HCT116 (cell line): ENCODE data around the gene FIZ1. TPM values are rescaled to one million over a fixed set of nuclear protein-coding genes. Genes with fewer than 3 reads are reported as not detected.

Source experiments
- ATAC-seq: fragments of 200-7000 bp; cut with Tn5 transposase; 2 replicates; pipeline ENCODE4 v1.9.1; 2020; ENCODE audit warnings: mild to moderate bottlenecking, moderate library complexity
- BruUV-seq: library from RNA; stranded (reverse); fragments of 400-500 nt; replicated peaks from 2 replicates; lab custom pipeline; 2021; lab: Mats Ljungman, UMichigan
- CTCF ChIA-PET: fragments of 300-600 bp; sonication (Branson Sonifier 250); formaldehyde crosslinking; loops from one replicate; lab custom pipeline; 2021; ENCODE audit warnings: antibody characterized with exemption; lab: Charles Lee
- POLR2A ChIA-PET: fragments of 300-600, 350-600 bp; sonication (Branson Sonifier 250); formaldehyde crosslinking; loops from one replicate; lab custom pipeline; 2021; ENCODE audit warnings: antibody characterized with exemption; lab: Charles Lee
- RAD21 ChIA-PET, 2 experiments: fragments of 300-600 bp; sonication (Branson Sonifier 250); formaldehyde crosslinking; loops; one replicate each; lab custom pipeline; 2023; ENCODE audit warnings: low total read pairs in 2 of 2; ENCODE audit not compliant: uncharacterized antibody in 2 of 2, unreplicated experiment in 2 of 2, low non-redundant PET in 1 of 2; lab: Charles Lee
- DNase-seq: peaks from one replicate; pipeline ENCODE4 v3.0.0-alpha.2; 2010; ENCODE audit warnings: low read depth, low spot score
- H2AFZ ChIP-seq: fragments of 200-600 bp; shearing (Covaris generic), sonication (generic); 2 replicates; pipeline ENCODE4 v1.6.1; 2017; ENCODE audit warnings: low read depth, mixed run types, mixed read lengths, antibody characterized with exemption, low read length; ENCODE audit not compliant: poor library complexity, severe bottlenecking
- H3K27ac ChIP-seq: 2 replicates; pipeline ENCODE4 v1.5.1; 2012; ENCODE audit warnings: low read depth, low read length
- H3K27me3 ChIP-seq: fragments of 200-600 bp; sonication (generic); 2 replicates; pipeline ENCODE4 v1.6.1; 2016; ENCODE audit warnings: mixed run types, low read length, mixed read lengths; ENCODE audit not compliant: insufficient read depth
- H3K36me3 ChIP-seq, 2 experiments: fragments of 200-500 bp in 1 of 2; fragments of 200-600 bp in 1 of 2; sonication (Bioruptor generic) in 1 of 2; sonication (generic) in 1 of 2; 2 replicates each; pipeline versions ENCODE4 v1.5.1 to v1.6.1; 2014 to 2016; ENCODE audit warnings: low read length in 2 of 2, inconsistent platforms in 1 of 2, mixed read lengths in 1 of 2, mixed run types in 1 of 2; ENCODE audit not compliant: insufficient read depth in 2 of 2, control insufficient read depth in 1 of 2
- H3K4me1 ChIP-seq, 2 experiments: fragments of 200-600 bp in 1 of 2; sonication (generic) in 1 of 2; 2 replicates each; pipeline versions ENCODE4 v1.5.1 to v1.6.1; 2012 to 2017; ENCODE audit warnings: low read length in 2 of 2, inconsistent platforms in 1 of 2, mild to moderate bottlenecking in 1 of 2, mixed read lengths in 1 of 2, mixed run types in 1 of 2, moderate library complexity in 1 of 2; ENCODE audit not compliant: insufficient read depth in 2 of 2, control insufficient read depth in 1 of 2
- H3K4me2 ChIP-seq: fragments of 200-600 bp; sonication (generic); 2 replicates; pipeline ENCODE4 v1.6.1; 2017; ENCODE audit warnings: mixed run types, low read length, mixed read lengths
- H3K4me3 ChIP-seq, 2 experiments: fragments of 200-600 bp in 1 of 2; sonication (generic) in 1 of 2; replicated peaks in 1 of 2; 2 replicates each; pipeline ENCODE4 v1.5.1; 2011 to 2016; ENCODE audit warnings: low read length in 2 of 2, control low read depth in 1 of 2, low read depth in 1 of 2, mild to moderate bottlenecking in 1 of 2, mixed read lengths in 1 of 2, mixed run types in 1 of 2
- H3K79me2 ChIP-seq: fragments of 200-600 bp; sonication (generic); 2 replicates; pipeline ENCODE4 v1.6.1; 2017; ENCODE audit warnings: mild to moderate bottlenecking, mixed run types, low read length, moderate library complexity, mixed read lengths; ENCODE audit not compliant: insufficient read depth
- H3K9ac ChIP-seq: fragments of 200-600 bp; sonication (generic); 2 replicates; pipeline ENCODE4 v1.6.1; 2016; ENCODE audit warnings: low read length, mixed read lengths
- H3K9me2 ChIP-seq: fragments of 200-600 bp; sonication (generic), shearing (Covaris generic); 2 replicates; pipeline ENCODE4 v1.6.1; 2017; ENCODE audit warnings: mixed run types, mild to moderate bottlenecking, moderate library complexity; ENCODE audit not compliant: insufficient read depth
- H3K9me3 ChIP-seq, 2 experiments: fragments of 200-500 bp in 1 of 2; fragments of 200-600 bp in 1 of 2; sonication (Bioruptor generic) in 1 of 2; sonication (generic) in 1 of 2; 2 replicates each; pipeline ENCODE4 v1.6.1; 2014 to 2017; ENCODE audit warnings: low read length in 2 of 2, mixed read lengths in 2 of 2, inconsistent platforms in 1 of 2, low read depth in 1 of 2, mild to moderate bottlenecking in 1 of 2, mixed run types in 1 of 2, moderate library complexity in 1 of 2; ENCODE audit not compliant: control insufficient read depth in 1 of 2, insufficient read depth in 1 of 2
- H4K20me1 ChIP-seq: fragments of 200-600 bp; sonication (generic), shearing (Covaris generic); 2 replicates; pipeline ENCODE4 v1.6.1; 2017; ENCODE audit warnings: mixed run types, mild to moderate bottlenecking, moderate library complexity; ENCODE audit not compliant: insufficient read depth
- ATF3 ChIP-seq: IDR thresholded peaks from 2 replicates; pipeline ENCODE4 v1.6.1; 2012
- EGR1 ChIP-seq: IDR thresholded peaks from 2 replicates; pipeline ENCODE4 v1.6.1; 2012; ENCODE audit warnings: low read depth
- REST ChIP-seq: IDR thresholded peaks from 2 replicates; pipeline ENCODE4 v1.6.1; 2012; ENCODE audit warnings: low read depth
- SRF ChIP-seq: IDR thresholded peaks from 2 replicates; pipeline ENCODE4 v1.6.1; 2012; ENCODE audit warnings: low read depth
- intact Hi-C: fragments of 100-400 bp; cut with micrococcal nuclease; formaldehyde crosslinking; loops from 2 replicates; pipeline ENCODE4 v1.10.0; 2022
- total RNA-seq: library from RNA; stranded (reverse); gene quantifications from one replicate; pipeline ENCODE4 v1.2.1, GENCODE V29; 2021; ENCODE audit not compliant: unreplicated experiment

Gene FIZ1
- total RNA-seq, 1 experiment from 2014 or later: 15.3 TPM

- H2AFZ ChIP-seq: no peak overlapping the region
- no peak for ATAC-seq
- H3K4me3 ChIP-seq: peak overlapping the region; percentile 78 to 93
- ChIA-PET RAD21 (interaction anchor here (0.7 to 0.8 kb wide), 2 partner anchors 9 to 699 kb away, joined by 4 to 10 read pairs; no protein-coding TSS in a partner anchor), POLR2A (interaction anchor here (2.0 kb wide), 1 partner anchor 20 kb away, joined by 9 read pairs; the partner anchor contains the start of gene U2AF2), CTCF (interaction anchor here (0.6 to 4.6 kb wide), 6 partner anchors 9 to 699 kb away, joined by 3 to 28 read pairs (median 18); partner anchors contain the start of genes U2AF2 and ZNF784)
- no peaks in the 10 kb centered on the region for H3K9me2 ChIP-seq
- BruUV-seq: no TSS peak
- H3K27ac ChIP-seq: peak overlapping the region; percentile 77
- H3K36me3 ChIP-seq: 0 out of 4 replicates have a peak, but pooled peaks cover 0 to 3% of the 10 kb centered on the region in 2 experiments
- peaks cover 22 to 43% of the 10 kb centered on the region in 2 experiments for H3K4me1 ChIP-seq
- peak overlapping the region; percentile 88 for H3K4me2 ChIP-seq
- peaks cover 40% of the 10 kb centered on the region for H3K79me2 ChIP-seq
- DNase-seq: no peak
- no peaks in the 10 kb centered on the region for H3K27me3 ChIP-seq
- no peak; the same call in 1 of the 2 replicates for TF ChIP-seq EGR1
- TF ChIP-seq ATF3: no peak
- no peak for TF ChIP-seq REST
- TF ChIP-seq SRF: no peak
- peak overlapping the region; percentile 95 for H3K9ac ChIP-seq
- intact Hi-C loops: loop anchor here (5.0 to 10.0 kb wide), 4 partner anchors 178 to 979 kb away; partner anchors contain the start of gene TNNT1
- H4K20me1 ChIP-seq: no peaks in the 10 kb centered on the region
- no peaks in the 10 kb centered on the region for H3K9me3 ChIP-seq
These were observed 34.5 kb upstream of the FIZ1 start for GRCh38 chr19:55633861-55634260.
